Astrocyte (in vitro differentiated cells and primary cell): ENCODE measurements around the gene PIGX.

ENCODE experiments used
- CTCF ChIP-seq: IDR thresholded peaks from 2 replicates; pipeline ENCODE4 v1.5.1; 2011; ENCODE audit warnings: low read depth, mild to moderate bottlenecking, inconsistent platforms, low read length, moderate library complexity; ENCODE audit not compliant: insufficient read depth
- EZH2 ChIP-seq: IDR thresholded peaks from 2 replicates; pipeline ENCODE4 v1.6.1; 2012; ENCODE audit warnings: mild to moderate bottlenecking, low read length, inconsistent platforms; ENCODE audit not compliant: insufficient read depth

- TF ChIP-seq CTCF (no peak), EZH2 (no peak)
These were observed 24.6 kb downstream of the PIGX start for GRCh38 chr3:196736670-196737374.
